ENCODE measurements around the gene RTN4IP1. TPM values are rescaled to one million over a fixed set of nuclear protein-coding genes. Genes with fewer than 3 reads are reported as not detected.

The RTN4IP1 gene
- total RNA-seq, 1 donor from 2014 or later, result 7.6 TPM

DNA sequence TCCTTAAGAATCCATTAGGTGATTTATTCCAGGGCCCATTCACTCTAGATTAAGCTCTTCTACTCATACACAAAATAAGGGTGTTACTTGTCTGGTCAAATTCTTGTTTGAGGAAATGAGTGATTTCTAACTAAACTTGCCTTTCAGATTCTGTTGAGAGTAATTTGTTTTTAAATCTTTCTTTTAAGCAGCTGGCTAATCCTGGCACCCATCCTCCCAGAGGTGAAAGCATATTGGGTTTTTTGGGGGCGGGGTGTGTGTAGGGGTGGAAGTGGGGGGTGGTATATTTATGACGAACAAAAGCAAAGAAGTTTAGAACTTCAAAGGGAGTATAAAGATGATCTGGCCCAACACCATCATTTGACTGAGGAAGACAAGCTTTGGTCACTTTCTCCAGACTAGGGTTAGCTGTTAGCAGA, 94.7 kb downstream of the RTN4IP1 start:
- FAIRE-seq (no peak), DNase-seq (ENCODE audit: low read depth) (peak; percentile 57)
- H3K4me3 ChIP-seq (ENCODE audit: low read depth, low read length), result no peak overlapping the region
- no peaks in the 10 kb centered on the region for H3K27me3 ChIP-seq (ENCODE audit: control insufficient read depth, insufficient read depth, low read length)
- TF ChIP-seq, protein P1, sequence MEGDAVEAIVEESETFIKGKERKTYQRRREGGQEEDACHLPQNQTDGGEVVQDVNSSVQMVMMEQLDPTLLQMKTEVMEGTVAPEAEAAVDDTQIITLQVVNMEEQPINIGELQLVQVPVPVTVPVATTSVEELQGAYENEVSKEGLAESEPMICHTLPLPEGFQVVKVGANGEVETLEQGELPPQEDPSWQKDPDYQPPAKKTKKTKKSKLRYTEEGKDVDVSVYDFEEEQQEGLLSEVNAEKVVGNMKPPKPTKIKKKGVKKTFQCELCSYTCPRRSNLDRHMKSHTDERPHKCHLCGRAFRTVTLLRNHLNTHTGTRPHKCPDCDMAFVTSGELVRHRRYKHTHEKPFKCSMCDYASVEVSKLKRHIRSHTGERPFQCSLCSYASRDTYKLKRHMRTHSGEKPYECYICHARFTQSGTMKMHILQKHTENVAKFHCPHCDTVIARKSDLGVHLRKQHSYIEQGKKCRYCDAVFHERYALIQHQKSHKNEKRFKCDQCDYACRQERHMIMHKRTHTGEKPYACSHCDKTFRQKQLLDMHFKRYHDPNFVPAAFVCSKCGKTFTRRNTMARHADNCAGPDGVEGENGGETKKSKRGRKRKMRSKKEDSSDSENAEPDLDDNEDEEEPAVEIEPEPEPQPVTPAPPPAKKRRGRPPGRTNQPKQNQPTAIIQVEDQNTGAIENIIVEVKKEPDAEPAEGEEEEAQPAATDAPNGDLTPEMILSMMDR (IDR thresholded peaks at IDR 0.05; ENCODE audit: insufficient read depth, low read length, severe bottlenecking), result no peak
- H3K36me3 ChIP-seq (ENCODE audit: control insufficient read depth, insufficient read depth, low read length), result peaks cover 25% of the 10 kb centered on the region

DNA sequence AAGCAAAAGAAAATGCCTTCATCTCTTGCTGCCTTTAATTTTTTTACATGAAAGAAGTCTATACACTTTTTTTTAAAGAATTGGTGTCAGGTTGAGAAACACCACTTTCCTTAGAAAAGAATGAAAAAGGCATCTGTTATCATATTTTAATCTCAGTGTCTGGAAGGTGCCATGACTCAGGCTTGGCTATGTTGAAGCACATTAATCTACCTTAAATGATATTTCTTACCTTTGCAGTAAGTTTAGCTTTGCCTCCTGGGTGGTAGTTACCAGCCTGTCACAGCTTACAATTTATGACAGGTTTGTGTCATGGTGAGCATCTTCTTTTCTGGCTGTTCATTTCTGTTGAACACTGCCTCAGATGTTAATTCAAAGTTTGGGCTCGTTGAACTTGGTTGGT, 95.3 kb downstream of the RTN4IP1 start:
- Histone ChIP-seq H3K4me3 (ENCODE audit: low read depth, low read length) (no peak overlapping the region), H3K36me3 (ENCODE audit: control insufficient read depth, insufficient read depth, low read length) (peaks cover 25% of the 10 kb centered on the region), H3K27me3 (ENCODE audit: control insufficient read depth, insufficient read depth, low read length) (no peaks in the 10 kb centered on the region)
- peak; percentile 55 for FAIRE-seq
- TF ChIP-seq, protein P1 (IDR thresholded peaks at IDR 0.05; ENCODE audit: insufficient read depth, low read length, severe bottlenecking), result no peak
- no peak for DNase-seq (ENCODE audit: low read depth)

DNA sequence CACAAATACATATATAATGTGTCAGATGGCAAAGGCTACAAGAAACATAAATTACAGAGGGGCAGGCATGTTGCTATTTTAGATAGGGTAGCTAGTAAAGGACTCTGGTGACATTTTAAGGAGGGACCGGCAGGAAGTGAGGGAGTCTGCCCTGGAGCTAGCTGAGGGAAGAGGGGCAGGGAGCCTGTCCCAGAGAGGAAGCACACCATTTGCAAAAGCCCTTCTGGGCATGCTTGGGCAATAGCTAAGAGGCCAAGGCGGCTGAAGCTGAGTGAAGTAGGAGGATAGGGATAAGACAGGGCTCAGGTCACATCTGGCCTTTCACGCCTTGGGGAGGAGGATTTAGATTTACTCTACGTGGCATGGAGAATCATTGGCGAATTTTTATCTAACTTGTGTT, 96.2 kb downstream of the RTN4IP1 start:
- no peaks in the 10 kb centered on the region for H3K27me3 ChIP-seq (ENCODE audit: control insufficient read depth, insufficient read depth, low read length)
- H3K36me3 ChIP-seq (ENCODE audit: control insufficient read depth, insufficient read depth, low read length), result peaks cover 22% of the 10 kb centered on the region
- FAIRE-seq, result no peak
- DNase-seq (ENCODE audit: low read depth), result peak; percentile 38
- H3K4me3 ChIP-seq (ENCODE audit: low read depth, low read length), result no peak overlapping the region
- TF ChIP-seq, protein P1 (IDR thresholded peaks at IDR 0.05; ENCODE audit: insufficient read depth, low read length, severe bottlenecking), result no peak

DNA sequence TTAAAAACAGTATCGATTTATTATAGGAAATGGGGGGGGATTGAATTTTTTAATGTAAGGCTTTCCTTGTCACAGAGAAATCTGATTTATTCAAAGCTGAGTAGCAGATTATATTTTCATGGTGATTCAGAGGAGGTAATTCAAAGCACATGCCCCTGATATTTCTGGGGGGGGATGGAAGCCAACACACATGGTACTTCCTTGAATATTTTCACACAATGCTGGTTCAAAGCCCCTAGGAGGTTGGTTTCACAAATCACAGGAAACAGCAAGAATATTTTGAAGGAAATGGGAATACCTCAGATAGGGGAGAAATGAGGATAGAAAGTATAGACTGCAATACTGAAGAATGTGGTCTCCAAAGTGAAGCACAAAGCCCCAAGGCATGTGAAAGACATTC, 98.8 kb downstream of the RTN4IP1 start:
- no peak for FAIRE-seq
- TF ChIP-seq, protein P1 (IDR thresholded peaks at IDR 0.05; ENCODE audit: insufficient read depth, low read length, severe bottlenecking), result no peak
- no peak for DNase-seq (ENCODE audit: low read depth)
- Histone ChIP-seq H3K27me3 (ENCODE audit: control insufficient read depth, insufficient read depth, low read length) (no peaks in the 10 kb centered on the region), H3K4me3 (ENCODE audit: low read depth, low read length) (no peak overlapping the region), H3K36me3 (ENCODE audit: control insufficient read depth, insufficient read depth, low read length) (peaks cover 20% of the 10 kb centered on the region)

DNA sequence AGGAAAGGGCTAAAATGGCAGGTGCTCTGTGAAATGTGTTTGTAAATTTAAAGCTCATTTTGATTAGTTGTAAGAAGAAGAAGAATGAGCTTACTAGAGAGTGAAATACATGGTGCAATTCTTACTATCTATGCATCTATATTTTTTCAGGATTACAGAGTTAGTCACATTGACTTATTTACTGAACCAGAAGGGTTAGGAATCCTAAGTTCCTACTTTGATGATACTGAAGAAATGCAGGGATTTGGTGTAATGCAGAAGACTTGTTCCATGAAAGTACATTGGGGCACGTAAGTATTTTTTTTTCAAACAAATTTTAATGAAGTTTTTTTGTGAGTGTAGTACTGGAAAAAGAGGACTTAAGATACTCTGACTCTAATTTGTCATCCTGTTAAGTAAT, 99.3 kb downstream of the RTN4IP1 start:
- DNase-seq (ENCODE audit: low read depth) (no peak), FAIRE-seq (no peak)
- peaks cover 21% of the 10 kb centered on the region for H3K36me3 ChIP-seq (ENCODE audit: control insufficient read depth, insufficient read depth, low read length)
- H3K4me3 ChIP-seq (ENCODE audit: low read depth, low read length), result no peak overlapping the region
- TF ChIP-seq, protein P1 (IDR thresholded peaks at IDR 0.05; ENCODE audit: insufficient read depth, low read length, severe bottlenecking), result no peak
- no peaks in the 10 kb centered on the region for H3K27me3 ChIP-seq (ENCODE audit: control insufficient read depth, insufficient read depth, low read length)

DNA sequence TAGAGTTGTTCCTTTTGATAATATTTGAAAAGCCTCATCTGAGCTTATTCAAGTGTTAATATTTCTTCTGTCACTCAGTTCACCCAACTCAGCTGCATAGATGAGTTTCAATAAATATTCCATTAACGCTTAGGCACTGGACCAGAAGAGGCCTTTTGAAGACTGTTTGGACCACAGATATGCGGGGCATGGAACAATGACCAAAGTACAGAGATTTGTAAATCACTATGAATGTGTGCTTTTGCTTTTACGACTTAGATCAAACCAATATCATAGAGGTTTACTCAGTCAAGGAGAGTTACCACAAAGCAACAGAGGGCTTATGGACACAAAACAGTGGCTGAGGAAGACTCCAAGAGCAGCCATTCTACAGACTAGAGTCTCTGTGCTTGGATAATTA, 99.9 kb downstream of the RTN4IP1 start:
- FAIRE-seq, result no peak
- Histone ChIP-seq H3K4me3 (ENCODE audit: low read depth, low read length) (no peak overlapping the region), H3K27me3 (ENCODE audit: control insufficient read depth, insufficient read depth, low read length) (no peaks in the 10 kb centered on the region), H3K36me3 (ENCODE audit: control insufficient read depth, insufficient read depth, low read length) (peaks cover 22% of the 10 kb centered on the region)
- TF ChIP-seq, protein P1 (IDR thresholded peaks at IDR 0.05; ENCODE audit: insufficient read depth, low read length, severe bottlenecking), result no peak
- no peak for DNase-seq (ENCODE audit: low read depth)
